PC-9 (cell line): ENCODE measurements around the gene NHLRC4. TPM values are rescaled to one million over a fixed set of nuclear protein-coding genes. Genes with fewer than 3 reads are reported as not detected.

ENCODE experiments used
- BruUV-seq: library from RNA; stranded (reverse); fragments of 400-500 nt; replicated peaks from 2 replicates; lab custom pipeline; 2021; lab: Mats Ljungman, UMichigan
- CTCF ChIA-PET: fragments of 300-600 bp; sonication (Branson Sonifier 250); formaldehyde crosslinking; loops from one replicate; lab custom pipeline; 2022; ENCODE audit warnings: antibody characterized with exemption; lab: Charles Lee
- POLR2A ChIA-PET: fragments of 300-600 bp; sonication (Branson Sonifier 250); formaldehyde crosslinking; loops from one replicate; lab custom pipeline; 2022; ENCODE audit warnings: antibody characterized with exemption; ENCODE audit not compliant: unreplicated experiment; lab: Charles Lee
- DNase-seq, 2 experiments: peaks; one replicate each; pipeline versions ENCODE4 v3.0.0 to v3.0.0-alpha.2; 2015 to 2022; ENCODE audit warnings: mixed read lengths in 1 of 2
- H2AFZ ChIP-seq: fragments of 200-600 bp; sonication (generic); 2 replicates; pipeline ENCODE4 v1.8.1; 2017; ENCODE audit warnings: antibody characterized with exemption
- H3F3A ChIP-seq: fragments of 200-600 bp; sonication (generic); 2 replicates; pipeline ENCODE4 v1.8.1; 2017; ENCODE audit warnings: antibody characterized with exemption, mild to moderate bottlenecking, low read depth; ENCODE audit not compliant: insufficient read depth
- H3K27ac ChIP-seq: fragments of 200-600 bp; sonication (generic); 2 replicates; pipeline ENCODE4 v1.6.1; 2016; ENCODE audit warnings: mixed run types
- H3K27me3 ChIP-seq: fragments of 200-600 bp; sonication (generic); 2 replicates; pipeline ENCODE4 v1.6.1; 2016; ENCODE audit warnings: low read depth, mixed run types; ENCODE audit not compliant: insufficient read depth
- H3K36me3 ChIP-seq: fragments of 200-600 bp; sonication (generic); 2 replicates; pipeline ENCODE4 v1.6.1; 2016; ENCODE audit warnings: low read depth, mixed run types
- H3K4me1 ChIP-seq: fragments of 200-600 bp; sonication (generic); replicated peaks from 2 replicates; pipeline ENCODE4 v1.6.1; 2016; ENCODE audit warnings: mixed run types; ENCODE audit not compliant: insufficient read depth
- H3K4me2 ChIP-seq: fragments of 200-600 bp; sonication (generic); 2 replicates; pipeline ENCODE4 v1.6.1; 2017; ENCODE audit warnings: mixed run types
- H3K4me3 ChIP-seq: fragments of 200-600 bp; sonication (generic); 2 replicates; pipeline ENCODE4 v1.6.1; 2016; ENCODE audit warnings: mixed run types
- H3K79me2 ChIP-seq: fragments of 200-600 bp; sonication (generic); 2 replicates; pipeline ENCODE4 v1.6.1; 2017; ENCODE audit warnings: low read depth, mixed run types
- H3K9me2 ChIP-seq: fragments of 200-600 bp; sonication (generic); 2 replicates; pipeline ENCODE4 v1.8.1; 2017; ENCODE audit warnings: mild to moderate bottlenecking; ENCODE audit not compliant: insufficient read depth
- H3K9me3 ChIP-seq: fragments of 200-600 bp; sonication (generic); 2 replicates; pipeline ENCODE4 v1.8.1; 2016; ENCODE audit warnings: low read depth; ENCODE audit not compliant: insufficient read depth
- H4K20me1 ChIP-seq: fragments of 200-600 bp; sonication (generic); 2 replicates; pipeline ENCODE4 v1.8.1; 2017; ENCODE audit not compliant: insufficient read depth
- CTCF ChIP-seq: fragments of 200-600 bp; sonication (generic); conservative IDR thresholded peaks from 2 replicates; pipeline ENCODE4 v1.6.1; 2017; ENCODE audit warnings: mixed run types, antibody characterized with exemption, mild to moderate bottlenecking, moderate library complexity
- EZH2 ChIP-seq: fragments of 200-600 bp; sonication (generic); IDR thresholded peaks from 2 replicates; pipeline ENCODE4 v1.8.0; 2017; ENCODE audit warnings: antibody characterized with exemption, low read depth
- intact Hi-C: fragments of 100-400 bp; cut with micrococcal nuclease; formaldehyde crosslinking; loops from one replicate; pipeline ENCODE4 v1.10.0; 2022; ENCODE audit not compliant: unreplicated experiment
- total RNA-seq: library from RNA; stranded (reverse); gene quantifications from 2 replicates; pipeline ENCODE4 v1.2.3, GENCODE V29; 2021

Gene NHLRC4
- total RNA-seq, 1 experiment from 2014 or later: not detected

- CTCF ChIA-PET: no interaction called here
These were observed 11.0 kb upstream of the NHLRC4 start for GRCh38 chr16:555528-556473.

GRCh38 chr16:556474-557173, 10.2 kb upstream of the NHLRC4 start:
- TF ChIP-seq CTCF (no peak), EZH2 (no peak)
- Histone ChIP-seq H3F3A (no peaks in the 10 kb centered on the region), H3K36me3 (no peaks in the 10 kb centered on the region), H3K4me1 (no peaks in the 10 kb centered on the region), H3K9me3 (no peaks in the 10 kb centered on the region), H3K9me2 (no peaks in the 10 kb centered on the region), H3K79me2 (no peaks in the 10 kb centered on the region), H3K27me3 (no peaks in the 10 kb centered on the region), H2AFZ (no peak overlapping the region), H3K4me3 (no peak overlapping the region), H3K27ac (no peak overlapping the region), H4K20me1 (no peaks in the 10 kb centered on the region), H3K4me2 (no peak overlapping the region)
- ChIA-PET POLR2A (no interaction called here), CTCF (no interaction called here)
- no TSS peak for BruUV-seq
- DNase-seq: no peak
- intact Hi-C loops: no loop called here

More at GRCh38 chr16:555528-556473, 11.0 kb upstream of the NHLRC4 start:
- no peaks in the 10 kb centered on the region for H3K9me2 ChIP-seq
- H3K4me3 ChIP-seq: no peak overlapping the region
- H3F3A ChIP-seq: no peaks in the 10 kb centered on the region
- H3K79me2 ChIP-seq: no peaks in the 10 kb centered on the region
- no peaks in the 10 kb centered on the region for H3K4me1 ChIP-seq
- H3K36me3 ChIP-seq: no peaks in the 10 kb centered on the region
- POLR2A ChIA-PET: no interaction called here
- H3K9me3 ChIP-seq: no peaks in the 10 kb centered on the region
- BruUV-seq: no TSS peak
- no peak overlapping the region for H3K27ac ChIP-seq
- no peak for DNase-seq
- intact Hi-C loops: no loop called here
- no peak overlapping the region for H2AFZ ChIP-seq
- no peak overlapping the region for H3K4me2 ChIP-seq
- no peaks in the 10 kb centered on the region for H3K27me3 ChIP-seq
- TF ChIP-seq EZH2 (no peak), CTCF (no peak)
- H4K20me1 ChIP-seq: no peaks in the 10 kb centered on the region

- H3K27me3 ChIP-seq: no peaks in the 10 kb centered on the region
- CTCF ChIA-PET: no interaction called here
- H3K4me3 ChIP-seq: no peak overlapping the region
- H3K36me3 ChIP-seq: no peaks in the 10 kb centered on the region
- no peaks in the 10 kb centered on the region for H3K9me3 ChIP-seq
- no peaks in the 10 kb centered on the region for H4K20me1 ChIP-seq
- intact Hi-C loops: no loop called here
- H3K79me2 ChIP-seq: no peaks in the 10 kb centered on the region
- H2AFZ ChIP-seq: no peak overlapping the region
- H3K4me1 ChIP-seq: no peaks in the 10 kb centered on the region
- no peak for DNase-seq
- no peaks in the 10 kb centered on the region for H3F3A ChIP-seq
- H3K27ac ChIP-seq: no peak overlapping the region
- POLR2A ChIA-PET: no interaction called here
- no TSS peak for BruUV-seq
- no peak overlapping the region for H3K4me2 ChIP-seq
- no peak for TF ChIP-seq CTCF
- TF ChIP-seq EZH2: no peak
- H3K9me2 ChIP-seq: no peaks in the 10 kb centered on the region
These were observed 9.1 kb upstream of the NHLRC4 start for GRCh38 chr16:557463-558297.
